GM12801 (cell line): Measurements from ENCODE around the gene USP36.

ENCODE experiments used
- CTCF ChIP-seq: IDR thresholded peaks from one replicate; pipeline ENCODE4 v1.5.1; 2011; ENCODE audit warnings: control low read depth; ENCODE audit not compliant: insufficient read length; ENCODE audit errors: extremely low read depth

USP36 gene

GRCh38 chr17:78774453-78774852 lies 66.2 kb downstream of the USP36 start:
- no peak for TF ChIP-seq CTCF

GRCh38 chr17:78771758-78772382 lies 68.7 kb downstream of the USP36 start:
- no peak for TF ChIP-seq CTCF

DNA sequence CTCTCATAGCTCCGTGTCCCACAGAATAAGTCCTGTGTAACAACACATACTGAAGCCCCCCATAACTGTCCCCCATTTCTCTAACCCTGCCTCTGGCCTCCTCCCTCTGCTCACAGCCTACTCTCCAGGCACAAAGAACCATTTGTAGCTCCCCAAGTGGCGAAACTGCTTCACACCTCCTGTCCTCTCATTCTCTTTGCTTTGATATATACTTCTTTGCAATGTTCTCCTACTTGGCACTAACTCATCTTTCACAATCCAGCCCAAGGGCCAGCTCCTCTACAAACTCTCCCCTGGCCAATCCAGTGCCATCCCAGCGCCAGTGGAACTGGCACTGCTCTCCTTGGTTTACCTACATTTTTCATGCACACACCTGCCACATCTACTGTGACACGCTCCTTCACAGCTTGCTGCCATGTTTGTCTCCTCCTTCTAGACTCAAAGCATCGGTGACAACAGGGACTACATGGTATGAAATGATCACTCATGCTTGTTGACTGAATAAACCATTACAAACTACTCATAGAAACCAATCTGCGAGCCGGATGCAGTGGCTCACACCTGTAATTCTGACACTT lies 71.3 kb downstream of the USP36 start:
- no peak for TF ChIP-seq CTCF

DNA sequence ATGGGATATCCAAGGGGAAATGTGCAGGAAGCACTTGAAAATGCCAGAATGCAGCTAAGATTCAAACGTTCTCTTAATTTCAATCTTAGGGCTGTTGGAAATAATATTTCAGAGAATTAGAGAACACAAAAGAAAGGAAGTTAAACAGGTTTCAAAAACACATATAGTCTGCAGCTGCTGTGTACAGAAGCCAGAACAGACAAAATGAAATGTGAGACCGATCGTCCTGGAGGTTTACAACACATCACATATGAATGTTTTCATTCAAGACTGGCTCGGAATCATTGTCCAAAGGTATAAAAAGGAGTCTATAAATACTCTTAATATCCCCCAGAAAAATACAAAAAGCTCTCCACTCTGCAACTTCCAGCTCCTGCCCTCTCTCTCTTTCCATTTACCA lies 72.8 kb downstream of the USP36 start:
- no peak for TF ChIP-seq CTCF

DNA sequence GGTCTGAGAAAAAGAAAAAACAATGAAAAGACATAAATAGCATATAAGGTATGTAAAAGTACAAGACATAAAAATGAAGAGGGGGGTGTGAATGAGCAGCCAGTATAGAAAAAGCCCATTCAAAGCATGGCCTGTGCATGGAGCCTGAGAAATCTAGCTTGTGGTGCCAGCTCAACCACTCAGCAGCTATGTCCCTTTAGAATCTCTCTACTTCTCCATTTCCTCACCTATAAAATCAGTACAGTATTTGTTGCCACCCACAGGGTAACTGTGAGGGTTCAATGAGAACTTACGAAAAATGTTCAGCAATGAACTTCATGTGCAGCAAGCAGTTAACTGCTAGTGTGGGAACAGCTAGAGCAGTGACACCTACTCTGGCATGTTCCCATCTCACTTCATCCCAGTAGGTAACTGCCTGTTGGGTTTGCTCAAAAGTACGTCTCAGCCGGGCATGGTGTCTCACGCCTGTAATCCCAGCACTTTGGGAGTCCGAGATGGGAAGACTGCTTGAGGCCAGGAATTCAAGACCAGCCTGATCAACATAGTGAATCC lies 73.8 kb downstream of the USP36 start:
- TF ChIP-seq CTCF = no peak

DNA sequence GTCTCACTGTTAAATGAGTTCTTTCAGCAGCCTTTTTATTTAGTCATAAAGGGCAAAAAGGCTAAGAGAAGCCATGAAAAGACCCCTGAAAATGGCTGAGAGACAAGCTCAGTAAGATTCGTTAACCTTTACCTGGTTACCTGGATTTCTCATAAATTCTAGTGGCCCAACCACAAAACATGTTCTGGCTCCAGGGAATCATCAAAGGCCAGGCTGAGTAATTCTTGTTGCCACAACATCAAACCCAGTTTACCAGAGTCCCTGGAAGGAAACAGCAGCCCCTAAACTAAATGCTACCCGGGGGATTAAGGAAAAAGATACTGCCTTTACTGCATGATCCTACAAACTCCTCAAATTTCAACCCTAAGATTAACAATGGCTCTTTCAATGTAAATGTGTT lies 74.4 kb downstream of the USP36 start:
- no peak for TF ChIP-seq CTCF

GRCh38 chr17:78765821-78766220 lies 74.8 kb downstream of the USP36 start:
- no peak for TF ChIP-seq CTCF
